Gastroesophageal sphincter (tissue), 4 donors: Measurements from ENCODE around the gene RABGAP1. TPM values are rescaled to one million over a fixed set of nuclear protein-coding genes. Genes with fewer than 3 reads are reported as not detected.

Source experiments
- ATAC-seq: fragments of 150-250 bp; one replicate; pipeline ENCODE4 v1.9.1; 2016; ENCODE audit warnings: mild to moderate bottlenecking, moderate library complexity
- H3K27ac ChIP-seq, 4 donors: fragments of 200-600 bp; sonication (generic) in 3 of 4; 1 replicate in 3 of 4; 2 replicates in 1 of 4; pipeline ENCODE4 v1.5.1; 2016 to 2019
- H3K27me3 ChIP-seq: fragments of 200-600 bp; sonication (generic); one replicate; pipeline ENCODE4 v1.5.1; 2019
- H3K36me3 ChIP-seq, 2 donors: fragments of 200-600 bp; sonication (generic); one replicate each; pipeline ENCODE4 v1.5.1; 2019; ENCODE audit warnings: control low read depth in 1 of 2
- H3K4me1 ChIP-seq, 3 donors: fragments of 200-600 bp; sonication (generic); 1 replicate in 2 of 3; 2 replicates in 1 of 3; pipeline ENCODE4 v1.5.1; 2016 to 2019; ENCODE audit warnings: control low read depth in 2 of 3
- H3K4me3 ChIP-seq, 2 donors: fragments of 200-600 bp; sonication (generic); one replicate each; pipeline ENCODE4 v1.5.1; 2019; ENCODE audit warnings: mild to moderate bottlenecking in 1 of 2, moderate library complexity in 1 of 2
- H3K9me3 ChIP-seq, 3 donors: fragments of 200-600 bp; sonication (generic); one replicate each; pipeline ENCODE4 v1.5.1; 2017 to 2019; ENCODE audit warnings: control low read depth in 2 of 3
- CTCF ChIP-seq, 4 experiments: fragments of 200-600 bp in 2 of 4; fragments of 450-650 bp in 2 of 4; sonication (generic) in 1 of 4; IDR thresholded peaks; one replicate each; pipeline ENCODE4 v1.5.1; 2017 to 2019; ENCODE audit warnings: antibody characterized with exemption in 4 of 4, mild to moderate bottlenecking in 2 of 4, moderate library complexity in 2 of 4
- EP300 ChIP-seq: sonication (generic); formaldehyde crosslinking; IDR thresholded peaks from one replicate; pipeline ENCODE4 v1.6.1; 2017; ENCODE audit warnings: antibody characterized with exemption, mild to moderate bottlenecking
- POLR2A ChIP-seq, 2 donors: fragments of 450-650 bp; IDR thresholded peaks; one replicate each; pipeline ENCODE4 v1.6.1; 2017; ENCODE audit warnings: antibody characterized with exemption in 2 of 2, mild to moderate bottlenecking in 2 of 2, moderate library complexity in 1 of 2
- POLR2AphosphoS5 ChIP-seq: sonication (generic); formaldehyde crosslinking; IDR thresholded peaks from one replicate; pipeline ENCODE4 v1.6.1; 2017; ENCODE audit warnings: antibody characterized with exemption
- WGBS, 2 donors: methylation state at CpG; one replicate each; pipeline ENCODE4 v1.1.5; 2018; ENCODE audit warnings: low coverage in 1 of 2; 5-methylcytosine and 5-hydroxymethylcytosine counted together
- total RNA-seq, 4 donors: library from RNA; depleted of rRNA; stranded (reverse); fragments of >200 nt; gene quantifications; one replicate each; pipeline ENCODE4 v1.1.0, GENCODE V29; 2016

The RABGAP1 gene
- total RNA-seq, 4 donors from 2014 or later, result 61.2 to 139 (median 82.9) TPM

GRCh38 chr9:123120131-123120530, 179.3 kb downstream of the RABGAP1 start:
- TF ChIP-seq POLR2A (IDR thresholded peaks at IDR 0.05) (no peak), EP300 (no peak), CTCF (IDR thresholded peaks at IDR 0.05) (no peak), POLR2AphosphoS5 (no peak)
- Histone ChIP-seq H3K4me1 (peaks cover 0 to 56% (median 0%) of the 10 kb centered on the region in 3 donors), H3K27me3 (no peaks in the 10 kb centered on the region), H3K27ac (peak overlapping the region; percentile 39 to 72 (median 70)), H3K4me3 (no peak overlapping the region), H3K36me3 (no peaks in the 10 kb centered on the region), H3K9me3 (no peaks in the 10 kb centered on the region)
- no peak for ATAC-seq
- 31 to 54% methylated on average over 5 of the region's 5 CpGs for WGBS, 2 donors

GRCh38 chr9:123120953-123121352, 180.1 kb downstream of the RABGAP1 start:
- 33% methylated on average over 1 of the region's 1 CpG; no CpG with 5 or more reads in 1 of the 2 donors for WGBS, 2 donors
- Histone ChIP-seq H3K9me3 (no peaks in the 10 kb centered on the region), H3K36me3 (no peaks in the 10 kb centered on the region), H3K4me3 (no peak overlapping the region), H3K27ac (peak overlapping the region; percentile 39 to 72 (median 70)), H3K4me1 (peaks cover 0 to 48% (median 0%) of the 10 kb centered on the region in 3 donors), H3K27me3 (no peaks in the 10 kb centered on the region)
- TF ChIP-seq CTCF (IDR thresholded peaks at IDR 0.05) (no peak), POLR2AphosphoS5 (no peak), EP300 (no peak), POLR2A (IDR thresholded peaks at IDR 0.05) (no peak)
- no peak for ATAC-seq

GRCh38 chr9:123121457-123121856, 180.6 kb downstream of the RABGAP1 start:
- H3K4me1 ChIP-seq, result peaks cover 0 to 48% (median 0%) of the 10 kb centered on the region in 3 donors
- ATAC-seq, result no peak
- peak overlapping the region in 2 of 4 donors; percentile 69 to 70 for H3K27ac ChIP-seq
- no peaks in the 10 kb centered on the region for H3K36me3 ChIP-seq
- H3K9me3 ChIP-seq, result no peaks in the 10 kb centered on the region
- TF ChIP-seq EP300, result no peak
- no peak for TF ChIP-seq POLR2AphosphoS5
- TF ChIP-seq POLR2A (IDR thresholded peaks at IDR 0.05), result no peak
- TF ChIP-seq CTCF (IDR thresholded peaks at IDR 0.05), result no peak
- 67 to 83% methylated on average over 3 of the region's 3 CpGs for WGBS, 2 donors
- H3K27me3 ChIP-seq, result no peaks in the 10 kb centered on the region
- no peak overlapping the region for H3K4me3 ChIP-seq

- no peak for ATAC-seq
- H3K4me3 ChIP-seq, result no peak overlapping the region
- no peaks in the 10 kb centered on the region for H3K9me3 ChIP-seq
- WGBS, 2 donors, result 84 to 88% methylated on average over 2 to 3 of the region's 3 CpGs
- peaks cover 0 to 36% of the 10 kb centered on the region in 2 donors for H3K36me3 ChIP-seq
- no peaks in the 10 kb centered on the region for H3K4me1 ChIP-seq
- H3K27ac ChIP-seq, result no peak overlapping the region
- no peaks in the 10 kb centered on the region for H3K27me3 ChIP-seq
- TF ChIP-seq POLR2A (IDR thresholded peaks at IDR 0.05), result no peak
- TF ChIP-seq EP300, result no peak
- TF ChIP-seq POLR2AphosphoS5, result no peak
- TF ChIP-seq CTCF (IDR thresholded peaks at IDR 0.05), result no peak
Measured at GRCh38 chr9:123127512-123128075, 186.8 kb downstream of the RABGAP1 start.

- Histone ChIP-seq H3K4me1 (no peaks in the 10 kb centered on the region), H3K27ac (no peak overlapping the region), H3K9me3 (no peaks in the 10 kb centered on the region), H3K4me3 (no peak overlapping the region), H3K36me3 (peaks cover 0 to 46% of the 10 kb centered on the region in 2 donors), H3K27me3 (no peaks in the 10 kb centered on the region)
- TF ChIP-seq CTCF (IDR thresholded peaks at IDR 0.05), result no peak
- no peak for ATAC-seq
- 85 to 94% methylated on average over 4 of the region's 4 CpGs for WGBS, 2 donors
Measured at GRCh38 chr9:123128591-123128990, 187.8 kb downstream of the RABGAP1 start.
